Measurements from ENCODE around the gene ATP6V0A1.
"Not testable (repeated sequence)": the region's sequence is repeated elsewhere in the genome, so short reads cannot be mapped to it uniquely, and the experiment has no call there.

ATP6V0A1 gene

DNA sequence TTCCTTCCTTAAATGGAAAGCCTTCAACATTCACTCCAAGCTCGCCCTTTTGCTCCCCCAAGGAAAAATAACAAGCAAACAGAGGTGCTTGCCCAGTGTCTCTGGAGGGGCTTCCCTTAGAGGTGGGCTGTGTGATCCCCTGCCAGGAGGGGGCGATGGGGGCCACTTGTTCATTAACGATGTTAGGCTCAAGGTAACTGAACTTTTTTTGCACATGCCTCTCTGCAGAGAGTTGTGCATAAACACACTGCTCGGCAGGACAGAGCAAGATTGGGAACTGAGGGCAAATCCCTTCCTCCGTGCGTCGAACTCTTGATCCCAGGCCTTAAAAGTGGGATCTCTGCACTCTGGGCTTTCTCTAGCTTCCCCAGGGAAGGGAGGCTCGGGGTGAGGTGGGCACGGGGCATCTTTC, 61.9 kb downstream of the ATP6V0A1 start:
- peak; percentile 36 for DNase-seq

DNA sequence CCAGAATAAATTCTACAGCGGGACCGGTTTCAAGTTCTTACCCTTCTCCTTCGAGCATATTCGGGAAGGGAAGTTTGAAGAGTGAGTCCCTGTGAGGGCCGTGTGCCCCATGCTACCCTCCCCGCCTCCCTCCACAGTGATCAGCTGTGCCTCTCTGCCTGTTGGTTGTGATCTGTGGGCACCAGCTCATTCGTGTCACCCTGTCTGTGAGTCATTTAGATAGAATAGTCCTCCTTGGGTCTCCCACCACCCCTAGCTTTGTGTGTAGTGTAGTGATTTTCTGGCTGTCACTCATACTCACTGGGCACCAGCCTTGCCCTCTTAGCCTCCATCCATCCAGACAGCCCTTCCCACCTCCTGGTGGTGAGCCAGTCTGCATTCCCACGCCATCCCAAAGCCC, 62.4 kb downstream of the ATP6V0A1 start:
- no peak for DNase-seq

DNA sequence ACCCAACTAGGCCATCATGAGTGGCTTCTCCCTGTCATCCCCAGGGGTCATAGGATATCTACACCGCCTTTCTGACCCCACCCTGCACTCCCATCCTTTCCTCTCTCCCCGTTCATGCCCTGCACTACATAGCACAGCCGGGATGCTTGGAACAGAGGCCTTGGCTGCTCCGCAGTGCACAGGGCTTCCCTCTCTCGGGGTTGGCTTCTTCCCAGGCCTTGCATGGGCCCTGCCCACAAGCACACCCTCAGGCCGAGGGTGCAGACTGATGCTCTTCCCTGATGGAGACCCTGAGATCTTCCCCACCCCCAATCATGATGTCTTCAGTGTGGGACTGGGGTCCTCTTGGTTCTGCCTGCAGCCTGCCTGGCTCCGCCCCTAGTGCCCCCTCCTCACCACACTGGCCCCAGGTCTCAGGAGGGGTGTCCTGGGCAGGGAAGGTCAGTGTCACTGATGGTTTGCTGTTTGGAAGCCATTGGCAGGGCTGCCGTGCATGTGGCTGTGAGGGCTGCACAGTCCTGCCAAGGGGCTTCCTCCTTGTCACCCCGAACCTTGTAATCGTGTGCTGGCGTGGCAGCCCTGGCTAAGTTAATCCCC, 63.1 kb downstream of the ATP6V0A1 start:
- no peak for DNase-seq

DNA sequence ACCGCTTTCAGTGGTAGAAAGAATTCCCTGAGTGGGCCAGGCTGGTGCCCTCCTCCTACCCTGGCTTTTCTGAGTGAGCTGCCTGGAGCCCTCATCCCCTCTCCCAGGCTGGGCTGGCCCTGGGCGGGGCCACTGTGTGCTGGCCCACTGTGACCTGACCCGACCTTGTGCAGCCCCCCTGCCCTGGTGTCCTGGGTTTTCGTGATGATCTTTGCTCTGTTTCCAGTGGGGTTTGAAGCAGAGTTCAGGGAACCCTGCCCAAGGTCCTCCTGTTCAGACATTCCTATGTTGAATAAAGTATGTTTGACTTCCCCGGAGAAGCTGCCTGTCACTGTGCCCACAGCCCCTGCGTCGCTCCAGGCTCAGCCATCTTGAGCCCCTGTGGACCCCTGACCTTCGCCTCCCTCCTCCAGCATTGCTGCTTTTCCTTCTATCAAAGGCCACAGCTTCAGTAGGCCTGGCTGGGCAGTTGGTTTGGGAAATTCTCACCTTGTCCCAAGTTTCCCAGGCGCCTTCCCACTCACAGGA, 63.6 kb downstream of the ATP6V0A1 start:
- DNase-seq = no peak

DNA sequence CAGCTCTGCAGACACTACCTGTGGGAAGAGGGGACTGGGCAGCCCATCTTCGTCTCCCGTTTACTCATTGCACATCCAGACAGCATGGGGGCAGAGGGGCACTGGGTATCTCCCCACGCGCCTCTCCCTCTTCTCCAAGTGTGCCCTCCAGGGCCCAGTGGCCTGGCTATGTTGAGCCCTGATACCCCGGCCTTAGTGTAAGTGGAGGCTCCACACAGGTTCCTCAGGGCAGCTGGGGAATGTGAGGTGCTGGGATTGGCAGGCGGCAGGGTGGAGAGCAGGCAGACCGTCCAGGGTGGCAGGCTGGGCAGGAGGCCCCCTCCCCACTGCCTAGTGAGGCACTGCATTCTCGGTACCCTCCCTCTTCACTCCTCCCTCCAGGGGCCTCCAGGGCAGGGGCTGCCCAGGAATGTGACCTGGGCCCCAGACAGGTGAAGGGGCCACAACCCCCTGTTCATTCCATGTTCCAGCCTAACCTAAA, 64.2 kb downstream of the ATP6V0A1 start:
- DNase-seq = no peak

DNA sequence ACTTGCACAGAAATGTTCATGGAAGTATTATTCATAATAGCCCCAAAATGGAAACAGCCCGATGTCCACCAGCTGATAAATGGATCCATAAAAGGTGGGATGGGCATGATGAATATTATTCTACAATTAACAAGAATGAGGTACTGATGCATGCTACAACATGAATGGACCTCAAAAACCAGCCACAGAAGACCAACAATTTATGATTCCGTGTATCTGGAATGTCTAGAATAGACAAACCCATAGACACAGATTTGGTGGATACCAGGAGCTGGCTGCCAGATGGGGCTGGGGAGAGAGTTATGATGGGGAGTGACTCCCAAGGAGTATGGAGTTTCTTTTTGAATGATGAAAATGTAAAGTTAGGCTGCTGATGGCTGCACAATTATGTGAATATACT, 66.5 kb downstream of the ATP6V0A1 start:
- DNase-seq = no peak

DNA sequence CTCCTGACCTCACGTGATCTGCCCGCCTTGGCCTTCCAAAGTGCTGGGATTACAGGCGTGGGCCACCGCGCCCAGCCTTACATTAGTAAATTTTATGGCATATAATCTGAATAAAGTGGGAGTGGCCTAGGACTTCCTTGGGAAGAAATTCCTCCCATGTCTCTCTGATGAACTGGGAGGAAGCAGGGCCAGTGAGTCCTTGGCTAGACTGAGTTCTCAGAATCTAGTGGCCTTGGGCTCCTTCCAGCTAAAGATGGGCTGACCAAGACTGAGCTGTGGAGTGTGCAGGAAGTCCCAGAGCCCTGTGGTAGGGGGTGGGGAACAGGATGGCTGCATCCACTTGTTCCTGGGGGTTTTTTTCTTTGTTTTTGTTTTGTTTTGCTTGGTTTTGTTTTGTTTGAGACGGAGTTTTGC, 67.4 kb downstream of the ATP6V0A1 start:
- DNase-seq = no peak

DNA sequence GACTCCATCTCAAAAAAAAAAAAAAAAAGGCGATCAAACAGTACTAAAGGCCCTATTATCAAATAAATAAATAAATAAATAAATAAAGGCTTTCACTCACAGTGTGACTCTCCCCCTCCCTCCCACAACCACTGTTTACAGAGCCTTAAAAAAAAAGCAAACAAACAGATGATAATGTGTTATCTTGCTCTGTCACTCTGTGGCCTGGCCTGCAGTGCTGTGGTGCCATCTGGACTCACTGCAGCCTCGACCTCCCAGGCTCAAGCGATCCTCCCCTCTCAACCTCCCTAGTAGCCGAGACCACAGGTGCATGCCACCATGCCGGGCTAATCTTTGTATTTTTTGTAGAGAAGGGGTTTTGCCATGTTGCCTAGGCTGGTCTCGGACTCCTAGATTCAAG, 69.3 kb downstream of the ATP6V0A1 start:
- no peak for DNase-seq

DNA sequence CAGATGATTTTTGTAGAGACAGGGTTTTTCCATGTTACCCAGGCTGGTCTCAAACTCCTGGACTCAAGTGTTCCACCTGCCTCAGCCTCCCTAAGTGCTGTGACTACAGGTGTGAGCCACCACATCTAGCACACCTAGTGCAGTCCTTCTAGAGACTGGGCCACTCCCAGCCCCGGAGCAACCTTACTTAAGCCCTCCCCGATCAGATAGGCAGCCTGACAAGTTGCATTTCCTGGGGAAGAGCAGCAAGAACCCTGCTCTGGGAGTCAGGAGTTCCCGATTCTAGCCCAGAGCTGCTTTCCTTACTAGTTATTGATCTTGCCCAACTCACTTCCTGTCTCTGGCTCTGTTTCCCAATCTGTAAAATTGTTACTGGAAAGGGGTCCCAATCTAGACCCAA, 70.4 kb downstream of the ATP6V0A1 start:
- DNase-seq = no peak

DNA sequence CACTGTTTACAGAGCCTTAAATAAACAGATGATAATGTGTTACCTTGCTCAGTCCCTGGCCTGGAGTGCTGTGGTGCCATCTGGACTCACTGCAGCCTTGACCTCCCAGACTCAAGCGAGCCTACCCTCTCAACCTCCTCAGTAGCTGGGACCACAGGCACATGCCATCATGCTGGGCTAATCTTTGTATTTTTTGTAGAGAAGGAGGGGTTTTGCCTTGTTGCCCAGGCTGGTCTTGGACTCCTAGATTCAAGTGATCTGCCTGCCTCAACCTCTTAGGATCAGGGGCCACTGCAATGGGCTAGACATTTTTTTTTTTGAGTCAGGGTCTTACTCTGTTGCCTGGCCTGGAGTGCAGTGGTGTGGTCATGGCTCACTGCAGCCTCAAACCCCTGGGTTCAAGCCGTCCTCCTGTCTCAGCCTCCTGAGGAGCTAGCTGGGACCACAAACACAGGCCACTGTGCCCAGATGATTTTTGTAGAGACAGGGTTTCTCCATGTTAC, 72.3 kb downstream of the ATP6V0A1 start:
- no peak for DNase-seq

DNA sequence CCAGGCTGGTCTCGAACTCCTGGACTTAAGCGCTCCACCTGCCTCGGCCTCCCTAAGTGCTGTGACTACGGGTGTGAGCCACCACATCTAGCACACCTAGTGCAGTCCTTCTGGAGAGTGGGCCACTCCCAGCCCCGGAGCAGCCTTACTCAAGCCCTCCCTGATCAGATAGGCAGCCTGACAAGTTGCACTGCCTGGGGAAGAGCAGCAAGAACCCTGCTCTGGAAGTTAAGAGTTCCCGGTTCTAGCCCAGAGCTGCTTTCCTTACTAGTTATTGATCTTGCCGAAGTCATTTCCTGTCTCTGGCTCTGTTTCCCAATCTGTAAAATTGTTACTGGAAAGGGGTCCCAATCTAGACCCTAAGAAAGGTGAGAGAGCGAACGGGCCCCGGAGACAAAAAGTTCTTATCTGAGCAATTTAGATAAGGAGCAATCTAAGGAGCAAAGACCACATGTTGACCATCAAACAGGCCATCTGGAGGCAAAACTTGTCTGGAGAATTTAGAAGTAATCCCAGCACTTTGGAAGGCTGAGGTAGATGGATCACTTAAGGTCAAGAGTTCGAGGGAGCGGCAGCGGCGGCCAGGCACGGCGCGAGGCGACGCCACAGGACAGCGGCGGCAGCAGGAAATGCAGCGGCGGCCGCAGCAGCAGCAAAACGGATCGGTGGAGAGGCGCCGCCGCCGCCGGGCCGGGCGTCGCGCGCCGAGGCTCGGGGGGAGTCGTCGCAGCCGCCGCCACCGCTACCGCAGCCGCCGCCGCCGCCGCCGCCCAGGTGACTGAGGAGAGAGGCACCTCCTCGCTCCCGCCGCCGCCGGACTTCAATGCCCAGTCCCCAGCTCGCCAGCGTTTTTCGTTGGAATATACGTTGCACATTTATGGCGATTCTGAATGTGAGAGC, 73.0 kb downstream of the ATP6V0A1 start:
- DNase-seq = peak; percentile 61

DNA sequence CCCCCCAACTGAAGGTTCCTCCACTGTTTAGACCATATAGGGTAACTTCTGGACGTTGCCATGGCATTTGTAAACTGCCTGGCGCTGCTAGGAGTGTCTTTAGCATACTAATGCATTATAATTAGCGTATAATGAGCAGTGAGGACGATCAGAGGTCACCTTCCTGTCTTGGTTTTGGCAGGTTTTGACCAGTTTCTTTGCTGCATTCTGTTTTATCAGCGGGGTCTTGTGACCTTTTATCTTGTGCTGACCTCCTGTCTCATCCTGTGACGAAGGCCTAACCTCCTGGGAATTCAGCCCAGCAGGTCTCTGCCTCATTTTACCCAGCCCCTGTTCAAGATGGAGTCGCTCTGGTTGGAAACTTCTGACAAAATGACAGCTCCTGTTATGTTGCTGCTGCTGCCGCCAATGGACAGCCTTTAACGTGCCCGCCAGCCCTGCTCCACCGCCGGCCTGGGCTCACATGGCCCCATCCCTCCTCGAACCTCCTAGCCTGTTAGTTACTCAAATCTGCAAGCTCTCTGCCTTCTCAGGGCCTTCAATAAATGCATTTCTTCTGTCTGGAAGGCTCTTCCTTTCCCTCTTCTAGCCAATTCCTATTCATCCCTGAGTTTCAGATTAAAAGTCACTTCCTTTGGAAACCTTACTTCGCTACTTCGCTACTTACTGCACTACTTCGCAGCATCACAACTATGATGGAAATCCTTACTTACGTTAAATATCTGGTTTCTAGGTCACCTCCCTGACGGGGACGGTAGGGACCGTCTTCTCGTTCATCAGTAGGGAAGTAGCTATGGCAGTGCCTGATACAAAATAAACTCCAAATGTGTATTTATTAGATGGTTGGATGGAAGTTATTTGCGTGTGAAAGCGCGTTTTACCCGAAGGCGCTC, 76.7 kb downstream of the ATP6V0A1 start:
- no peak for DNase-seq

DNA sequence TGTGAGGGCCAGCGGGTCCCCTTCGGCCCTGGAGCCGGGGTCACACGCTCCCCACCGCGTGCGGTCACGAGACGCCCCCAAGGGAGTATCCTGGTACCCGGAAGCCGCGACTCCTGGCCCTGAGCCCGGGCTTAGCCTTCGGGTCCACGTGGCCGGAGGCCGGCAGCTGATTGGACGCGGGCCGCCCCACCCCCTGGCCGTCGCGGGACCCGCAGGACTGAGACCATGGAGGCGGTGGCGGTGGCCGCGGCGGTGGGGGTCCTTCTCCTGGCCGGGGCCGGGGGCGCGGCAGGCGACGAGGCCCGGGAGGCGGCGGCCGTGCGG, 77.3 kb downstream of the ATP6V0A1 start, which contains the start of gene NAGLU:
NAGLU (plus strand) TSS at position 194 of the 324 bp plus-strand sequence; CDS start at position 226, 32 bp downstream.
- peak; percentile 81 for DNase-seq

DNA sequence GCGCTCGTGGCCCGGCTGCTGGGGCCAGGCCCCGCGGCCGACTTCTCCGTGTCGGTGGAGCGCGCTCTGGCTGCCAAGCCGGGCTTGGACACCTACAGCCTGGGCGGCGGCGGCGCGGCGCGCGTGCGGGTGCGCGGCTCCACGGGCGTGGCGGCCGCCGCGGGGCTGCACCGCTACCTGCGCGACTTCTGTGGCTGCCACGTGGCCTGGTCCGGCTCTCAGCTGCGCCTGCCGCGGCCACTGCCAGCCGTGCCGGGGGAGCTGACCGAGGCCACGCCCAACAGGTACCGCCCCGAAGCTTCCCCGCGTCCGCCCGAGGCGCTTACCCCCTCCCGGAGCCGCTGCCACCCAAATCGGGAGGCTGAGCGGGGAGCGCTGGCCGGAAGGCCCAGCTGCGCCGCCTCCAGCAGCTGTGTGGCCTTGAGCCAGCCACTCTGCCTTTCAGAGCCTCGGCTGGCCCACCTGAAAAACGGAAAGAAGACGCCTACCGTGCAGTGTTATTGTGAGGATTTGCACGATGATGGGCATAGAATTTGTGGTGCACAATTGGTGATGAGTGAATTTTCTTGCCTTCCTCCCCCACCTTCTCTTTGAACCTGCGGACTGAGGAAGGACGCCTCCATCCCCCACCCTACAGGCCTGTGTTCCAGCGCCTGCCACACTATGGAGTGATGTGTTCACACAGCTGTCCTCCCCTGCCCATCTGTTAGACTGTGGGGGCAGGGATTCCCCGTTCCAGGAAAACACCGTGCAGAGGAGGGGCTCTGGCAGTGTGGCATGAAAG, 77.9 kb downstream of the ATP6V0A1 start:
- DNase-seq = peak; percentile 75

DNA sequence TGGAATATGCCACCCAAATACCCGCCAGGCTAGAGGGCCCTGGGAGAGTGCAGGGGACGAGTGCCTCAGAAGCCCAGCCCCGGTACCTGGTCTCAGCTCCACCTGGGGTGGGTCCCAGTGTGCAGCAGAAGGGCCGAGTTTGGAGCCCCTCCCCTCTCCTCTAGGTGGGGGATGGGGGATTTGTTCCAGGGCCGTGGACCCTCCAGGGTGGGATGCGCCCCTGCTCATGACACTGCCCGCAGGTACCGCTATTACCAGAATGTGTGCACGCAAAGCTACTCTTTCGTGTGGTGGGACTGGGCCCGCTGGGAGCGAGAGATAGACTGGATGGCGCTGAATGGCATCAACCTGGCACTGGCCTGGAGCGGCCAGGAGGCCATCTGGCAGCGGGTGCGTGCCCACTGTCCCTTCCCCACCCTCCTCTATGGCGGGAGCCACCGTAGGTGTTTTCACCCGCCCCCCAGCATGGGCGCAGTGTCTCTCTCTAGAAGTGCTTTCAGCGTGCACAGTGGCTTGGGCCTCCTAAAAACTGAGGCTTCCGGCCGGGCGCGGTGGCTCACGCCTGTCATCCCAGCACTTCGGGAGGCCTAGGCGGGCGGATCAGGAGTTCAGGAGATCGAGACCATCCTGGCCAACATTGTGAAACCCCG, 78.6 kb downstream of the ATP6V0A1 start:
- DNase-seq = no peak

DNA sequence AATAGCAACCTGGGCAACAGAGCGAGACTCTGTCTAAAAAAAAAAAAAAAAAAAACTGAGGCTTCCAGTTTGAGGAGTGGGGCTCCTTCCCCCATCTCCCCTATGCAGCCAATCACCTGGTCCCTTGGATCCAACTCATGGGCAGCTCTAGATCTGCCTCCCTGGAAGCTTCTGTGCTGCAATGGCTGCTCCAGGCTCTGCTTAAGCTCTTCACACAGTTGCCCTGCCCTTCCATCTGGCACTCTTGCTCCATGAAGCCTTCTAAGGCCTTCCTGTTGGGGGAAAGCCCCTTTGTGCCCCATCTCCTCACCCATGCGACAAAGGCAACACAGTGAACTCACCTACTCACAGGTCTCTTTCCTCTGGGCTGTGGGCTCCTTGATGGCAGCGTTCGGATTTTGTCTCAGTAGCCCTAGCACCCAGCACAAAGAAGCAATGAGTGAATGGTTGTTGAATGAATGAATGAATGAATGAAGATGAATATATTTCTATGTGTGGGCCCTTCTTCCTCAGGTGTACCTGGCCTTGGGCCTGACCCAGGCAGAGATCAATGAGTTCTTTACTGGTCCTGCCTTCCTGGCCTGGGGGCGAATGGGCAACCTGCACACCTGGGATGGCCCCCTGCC, 79.3 kb downstream of the ATP6V0A1 start:
- no peak for DNase-seq

DNA sequence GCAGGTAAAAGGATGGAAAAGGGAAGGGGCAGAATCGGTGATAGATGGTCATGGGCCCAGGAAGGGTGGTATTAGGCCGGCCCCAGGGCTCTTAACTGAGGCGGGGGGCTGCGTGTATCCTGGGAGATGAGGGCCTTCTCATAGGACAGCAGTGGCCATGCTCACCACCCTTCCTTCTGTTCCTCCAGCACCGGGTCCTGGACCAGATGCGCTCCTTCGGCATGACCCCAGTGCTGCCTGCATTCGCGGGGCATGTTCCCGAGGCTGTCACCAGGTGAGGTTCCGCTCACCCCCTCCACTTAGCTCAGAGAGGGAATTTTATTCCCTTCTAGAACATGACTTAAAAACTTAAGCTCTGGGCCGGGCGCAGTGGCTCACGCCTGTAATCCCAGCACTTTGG, 79.8 kb downstream of the ATP6V0A1 start:
- DNase-seq = no peak

DNA sequence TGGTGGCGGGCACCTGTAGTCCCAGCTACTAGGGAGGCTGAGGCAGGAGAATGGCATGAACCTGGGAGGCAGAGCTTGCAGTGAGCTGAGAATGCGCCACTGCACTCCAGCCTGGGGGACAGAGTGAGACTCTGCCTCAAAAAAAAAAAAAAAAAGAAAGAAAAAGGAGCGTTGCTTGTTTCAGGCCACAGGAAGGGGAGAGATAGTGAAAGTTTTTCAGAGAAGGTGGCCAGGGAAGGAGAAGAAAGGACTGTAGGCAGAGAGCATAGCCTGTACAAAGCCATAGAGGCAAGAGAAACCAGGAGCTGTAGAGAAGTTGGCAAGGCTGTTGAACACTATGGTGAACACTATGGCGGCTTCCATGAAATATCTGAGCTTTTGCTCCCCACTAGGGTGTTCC, 81.9 kb downstream of the ATP6V0A1 start:
- DNase-seq = not testable (repeated sequence)

DNA sequence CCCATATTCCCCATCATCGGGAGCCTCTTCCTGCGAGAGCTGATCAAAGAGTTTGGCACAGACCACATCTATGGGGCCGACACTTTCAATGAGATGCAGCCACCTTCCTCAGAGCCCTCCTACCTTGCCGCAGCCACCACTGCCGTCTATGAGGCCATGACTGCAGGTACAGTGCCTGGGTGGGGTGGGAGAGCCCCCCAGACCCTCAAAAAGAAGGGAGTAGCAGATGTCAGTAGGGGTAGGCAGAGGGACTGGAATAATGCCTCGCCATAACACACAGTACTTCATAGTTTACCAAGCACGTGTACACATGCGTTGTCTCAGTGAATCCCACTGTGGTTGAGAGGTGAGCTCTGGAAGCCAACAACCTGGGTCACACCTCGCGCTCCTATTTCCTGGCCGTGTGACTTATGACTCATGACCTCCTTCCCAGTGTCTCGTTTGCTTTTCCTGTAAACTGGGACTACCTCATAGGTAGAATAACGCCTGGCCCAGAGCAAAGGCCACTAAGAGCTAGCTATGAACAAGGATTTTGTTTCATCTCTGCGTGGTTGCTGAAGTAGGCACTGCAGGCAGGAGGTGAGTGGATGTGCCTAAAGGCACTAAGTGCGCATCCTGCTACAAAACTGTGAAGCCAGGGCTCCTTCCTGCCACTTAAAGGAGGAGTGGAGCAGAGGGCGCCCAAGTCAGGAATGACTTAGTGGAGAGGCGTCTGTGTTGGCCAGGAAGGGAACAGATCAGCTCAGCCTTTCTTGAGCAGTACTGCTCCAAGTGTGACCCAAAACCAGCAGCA, 82.6 kb downstream of the ATP6V0A1 start:
- DNase-seq = peak; percentile 37
